GM12878 (cell line): ENCODE results near the gene HSD17B12.

Source experiments
- CREB1 ChIP-seq: IDR thresholded peaks from 2 replicates; pipeline ENCODE4 v1.6.1; 2012; ENCODE audit warnings: low read depth, mild to moderate bottlenecking, inconsistent platforms
- CTCF ChIP-seq, 3 experiments: IDR thresholded peaks in 2 of 3; conservative IDR thresholded peaks in 1 of 3; 2 replicates each; pipeline ENCODE4 v1.5.1; 2011; ENCODE audit warnings: low read depth in 3 of 3, low read length in 3 of 3, mild to moderate bottlenecking in 3 of 3, control low read depth in 2 of 3, moderate library complexity in 2 of 3, inconsistent platforms in 1 of 3, mixed read lengths in 1 of 3; ENCODE audit not compliant: control insufficient read depth in 2 of 3, insufficient read depth in 1 of 3; ENCODE audit errors: extremely low read depth in 1 of 3
- EZH2 ChIP-seq: IDR thresholded peaks from 2 replicates; pipeline ENCODE4 v1.6.1; 2012; ENCODE audit warnings: low read depth, mild to moderate bottlenecking, control low read depth, inconsistent platforms, low read length, borderline replicate concordance; ENCODE audit not compliant: control insufficient read depth
- MYC ChIP-seq: IDR thresholded peaks from 2 replicates; pipeline ENCODE4 v1.6.1; 2011; ENCODE audit warnings: mild to moderate bottlenecking, low read length, moderate library complexity, inconsistent platforms; ENCODE audit not compliant: insufficient read depth, insufficient replicate concordance, insufficient read length, severe bottlenecking
- PBX3 ChIP-seq: IDR thresholded peaks from 2 replicates; pipeline ENCODE4 v1.6.1; 2011; ENCODE audit warnings: mild to moderate bottlenecking, low read depth, low read length, moderate library complexity; ENCODE audit not compliant: insufficient replicate concordance
- SUZ12 ChIP-seq: fragments of 200-600 bp; sonication (generic); IDR thresholded peaks from one replicate; pipeline ENCODE4 v1.6.1; 2018; ENCODE audit warnings: antibody characterized with exemption, mild to moderate bottlenecking; ENCODE audit not compliant: unreplicated experiment

- TF ChIP-seq PBX3 (no peak), CREB1 (no peak), MYC (no peak), SUZ12 (no peak), EZH2 (no peak), CTCF (IDR thresholded peaks at IDR 0.05 in 2 of 3, conservative IDR thresholded peaks at IDR 0.05 in 1 of 3; ENCODE audit: control insufficient read depth in 2 of 3, extremely low read depth in 1 of 3, insufficient read depth in 1 of 3, low read depth in 3 of 3, low read length in 3 of 3) (no peak)
Observed at GRCh38 chr11:43694477-43694876, 13.9 kb downstream of the HSD17B12 start.
